Middle frontal gyrus (tissue), 1 donor: ENCODE results near the gene LRRC74B.
"Not testable (repeated sequence)": the region's sequence is repeated elsewhere in the genome, so short reads cannot be mapped to it uniquely, and the experiment has no call there.

Source experiments
- DNase-seq: peaks from one replicate; pipeline ENCODE4 v3.0.0-alpha.2; 2015; ENCODE audit warnings: low spot score; ENCODE audit errors: extremely low spot score

The LRRC74B gene

GRCh38 chr22:21032037-21032867, 13.5 kb upstream of the LRRC74B start, which contains the start of gene SLC7A4:
Gene SLC7A4, minus strand, starts transcription at chr22:21032561. Its CDS starts 749 bp downstream, at chr22:21031812.
- DNase-seq: no peak

GRCh38 chr22:21032868-21033688, 12.7 kb upstream of the LRRC74B start:
- no peak for DNase-seq

GRCh38 chr22:21033895-21034294, 11.9 kb upstream of the LRRC74B start:
- DNase-seq: no peak

- DNase-seq: no peak
These were observed 10.8 kb upstream of the LRRC74B start for GRCh38 chr22:21034989-21035388.

DNA sequence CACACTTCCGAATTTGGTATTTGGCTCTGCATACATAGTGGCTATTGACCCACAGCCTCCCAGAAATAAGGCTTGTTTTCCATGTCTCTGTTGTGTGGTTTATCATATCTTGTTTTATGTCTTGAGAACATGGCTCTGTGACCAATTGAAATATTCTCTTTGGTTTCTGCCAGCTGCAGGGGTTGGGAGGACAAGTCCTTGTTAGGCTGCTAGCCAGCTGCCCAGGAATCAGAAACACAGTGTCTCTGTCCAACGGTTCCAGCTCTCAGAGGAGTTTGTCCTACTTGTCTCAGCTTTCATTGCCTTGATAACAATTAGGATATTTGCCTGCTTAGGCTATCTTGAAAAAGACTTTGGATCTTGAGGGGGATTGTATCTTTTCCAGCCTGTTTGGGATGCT, 7.3 kb upstream of the LRRC74B start:
- DNase-seq: no peak

DNA sequence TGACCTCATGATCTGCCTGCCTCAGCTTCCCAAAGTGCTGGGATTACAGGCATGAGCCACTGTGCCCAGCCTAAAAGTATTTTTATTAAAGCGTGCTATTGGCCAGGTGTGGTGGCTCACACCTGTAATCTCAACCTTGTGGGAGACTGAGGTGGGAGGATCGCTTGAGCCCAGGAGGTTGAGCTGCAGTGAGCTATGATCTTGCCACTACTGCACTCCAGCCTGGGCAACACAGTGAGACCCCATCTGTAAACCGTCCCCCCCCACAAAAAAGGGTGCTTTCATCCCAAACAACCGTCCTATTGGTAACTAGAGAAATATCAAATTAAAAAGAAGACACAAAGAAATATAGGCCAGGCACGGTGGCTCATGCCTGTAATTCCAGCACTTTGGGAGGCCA, 6.6 kb upstream of the LRRC74B start:
- DNase-seq: not testable (repeated sequence)

DNA sequence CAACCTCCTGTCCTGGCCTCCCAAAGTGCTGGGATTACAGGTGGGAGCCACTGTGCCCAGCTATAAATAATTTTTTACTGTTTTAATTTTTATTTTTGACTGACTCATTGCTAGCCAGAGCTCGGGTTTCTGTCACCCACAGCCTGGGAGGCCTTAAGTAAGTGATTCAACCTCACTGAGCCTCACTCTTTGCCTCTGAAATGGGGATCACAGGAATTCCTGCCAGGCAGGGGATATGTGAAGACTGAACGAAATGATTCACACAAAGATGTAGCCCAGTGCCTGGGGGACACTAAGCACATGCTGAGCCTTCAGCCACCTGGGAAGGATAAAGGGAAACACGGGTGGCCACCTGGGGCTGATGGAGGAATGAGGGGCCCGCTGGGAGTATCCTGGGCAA, 3.8 kb upstream of the LRRC74B start:
- no peak for DNase-seq

DNA sequence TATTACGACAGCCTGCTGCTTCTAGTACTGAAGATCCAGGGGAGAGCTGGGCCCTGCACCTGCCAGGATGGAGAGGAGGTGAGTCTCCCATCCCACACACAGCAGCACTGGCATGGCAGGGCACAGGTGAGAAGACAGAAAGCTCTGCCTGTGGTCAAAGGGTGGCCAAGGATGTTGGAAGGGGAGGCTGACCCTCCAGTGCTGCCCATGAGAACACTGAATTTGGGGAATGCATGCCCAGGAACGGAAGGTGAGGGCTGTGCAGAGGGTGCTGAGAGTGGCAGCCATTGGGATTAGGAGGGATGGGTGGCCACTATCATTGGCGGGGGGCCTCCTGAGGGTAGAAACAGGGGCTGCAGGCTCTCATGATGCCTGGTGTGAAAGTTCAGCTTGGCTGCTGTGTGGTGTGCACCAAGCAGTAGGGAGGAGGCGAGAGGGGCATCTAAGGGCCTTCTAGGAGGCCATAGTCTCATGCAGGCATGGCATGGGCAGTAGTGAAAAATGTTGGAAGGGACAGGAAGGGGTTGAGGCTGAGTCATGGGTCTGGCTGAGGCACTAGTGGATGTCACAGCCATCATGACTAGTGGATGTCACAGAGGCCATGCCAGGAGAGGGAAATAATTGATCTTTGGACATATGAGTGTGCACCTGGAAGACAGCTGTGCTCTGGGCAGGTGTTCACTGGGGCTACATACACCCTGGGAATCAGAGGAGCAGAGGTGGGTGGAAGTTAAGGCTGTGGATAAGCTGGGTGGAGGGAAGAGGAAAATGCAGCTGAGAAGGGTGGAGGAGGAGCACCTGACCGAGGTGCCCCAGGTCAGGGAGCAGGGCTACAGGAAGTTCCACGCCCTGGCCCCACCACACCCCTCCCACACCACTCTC, 2.5 kb upstream of the LRRC74B start:
- no peak for DNase-seq

GRCh38 chr22:21043860-21044535, 1.7 kb upstream of the LRRC74B start:
- no peak for DNase-seq

GRCh38 chr22:21044931-21045584, 688 bp upstream of the LRRC74B start:
- DNase-seq: no peak

- DNase-seq: no peak
These were observed 1.4 kb downstream of the LRRC74B start for GRCh38 chr22:21047035-21047661.

- no peak for DNase-seq
These were observed 2.0 kb downstream of the LRRC74B start for GRCh38 chr22:21047730-21048129.

GRCh38 chr22:21048448-21048847, 2.7 kb downstream of the LRRC74B start:
- not testable (repeated sequence) for DNase-seq

DNA sequence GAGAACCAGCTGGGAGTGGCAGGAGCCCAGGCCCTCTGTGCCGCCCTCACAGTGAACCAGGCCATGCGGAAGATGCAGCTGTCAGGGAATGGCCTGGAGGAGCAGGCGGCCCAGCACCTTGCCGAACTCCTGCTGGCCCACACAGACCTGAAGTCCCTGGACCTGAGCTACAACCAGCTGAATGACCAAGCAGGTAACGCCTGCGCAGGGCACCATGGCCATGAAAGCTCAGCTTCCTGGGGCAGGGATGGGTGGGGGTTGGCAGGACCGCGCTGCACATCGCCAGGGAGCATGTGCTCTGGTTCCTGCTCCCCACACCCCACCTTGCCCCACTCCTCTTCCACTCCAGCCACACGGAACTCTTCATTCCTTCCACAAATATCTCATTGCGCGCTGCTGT, 3.2 kb downstream of the LRRC74B start:
- DNase-seq: not testable (repeated sequence)

GRCh38 chr22:21051145-21051830, 5.5 kb downstream of the LRRC74B start:
- DNase-seq: no peak

- no peak for DNase-seq
These were observed 6.2 kb downstream of the LRRC74B start for GRCh38 chr22:21051831-21052400.

DNA sequence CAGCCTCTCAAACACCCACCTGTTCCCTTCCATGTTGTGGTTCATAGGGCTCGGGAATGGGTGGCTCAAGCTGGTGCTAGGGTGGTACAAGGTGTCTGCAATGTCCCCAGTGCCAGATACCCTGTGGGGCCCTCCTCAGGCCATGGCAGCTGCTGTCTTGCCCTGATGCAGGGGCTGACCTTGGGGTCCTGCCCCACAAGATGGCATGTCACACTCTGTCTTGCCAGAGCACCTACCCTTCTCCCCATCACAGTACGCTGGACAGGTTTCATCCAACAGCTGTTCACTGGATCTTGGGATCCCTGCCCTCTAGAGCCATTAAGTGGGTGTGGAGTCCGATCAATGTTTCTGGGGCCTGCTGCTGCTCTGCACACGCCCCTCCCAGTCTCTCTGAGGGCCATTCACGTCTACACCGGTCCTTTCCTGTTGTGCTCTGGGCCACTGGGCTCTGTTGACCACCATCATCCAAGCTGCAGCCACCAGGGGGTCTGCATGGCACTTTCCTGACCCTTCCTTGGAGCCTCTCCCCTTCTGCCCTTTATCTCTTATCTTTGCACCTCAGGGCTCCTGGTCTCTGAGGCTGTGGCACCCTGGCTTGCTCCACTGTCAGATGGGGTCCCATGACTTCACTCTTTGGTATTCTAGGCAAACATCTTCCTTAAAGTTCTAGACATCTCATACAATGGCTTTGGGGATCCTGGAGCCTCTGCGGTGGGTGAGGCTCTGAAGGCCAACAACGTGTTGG, 7.1 kb downstream of the LRRC74B start:
- no peak for DNase-seq

- DNase-seq: no peak
These were observed 8.4 kb downstream of the LRRC74B start for GRCh38 chr22:21054046-21054713.
